ENCODE results near the gene FSCN2.

- TF ChIP-seq RARB (CRISPR knock-in tag; IDR thresholded peaks at IDR 0.05) (no peak), ISL1 (CRISPR knock-in tag; IDR thresholded peaks at IDR 0.05) (no peak), PPARA (CRISPR knock-in tag; IDR thresholded peaks at IDR 0.05; ENCODE audit: borderline replicate concordance) (no peak), OSR1 (CRISPR knock-in tag; IDR thresholded peaks at IDR 0.05) (no peak), POU6F1 (CRISPR knock-in tag; IDR thresholded peaks at IDR 0.05; ENCODE audit: borderline replicate concordance, low read depth) (no peak)
- TF ChIP-seq, protein P1, sequence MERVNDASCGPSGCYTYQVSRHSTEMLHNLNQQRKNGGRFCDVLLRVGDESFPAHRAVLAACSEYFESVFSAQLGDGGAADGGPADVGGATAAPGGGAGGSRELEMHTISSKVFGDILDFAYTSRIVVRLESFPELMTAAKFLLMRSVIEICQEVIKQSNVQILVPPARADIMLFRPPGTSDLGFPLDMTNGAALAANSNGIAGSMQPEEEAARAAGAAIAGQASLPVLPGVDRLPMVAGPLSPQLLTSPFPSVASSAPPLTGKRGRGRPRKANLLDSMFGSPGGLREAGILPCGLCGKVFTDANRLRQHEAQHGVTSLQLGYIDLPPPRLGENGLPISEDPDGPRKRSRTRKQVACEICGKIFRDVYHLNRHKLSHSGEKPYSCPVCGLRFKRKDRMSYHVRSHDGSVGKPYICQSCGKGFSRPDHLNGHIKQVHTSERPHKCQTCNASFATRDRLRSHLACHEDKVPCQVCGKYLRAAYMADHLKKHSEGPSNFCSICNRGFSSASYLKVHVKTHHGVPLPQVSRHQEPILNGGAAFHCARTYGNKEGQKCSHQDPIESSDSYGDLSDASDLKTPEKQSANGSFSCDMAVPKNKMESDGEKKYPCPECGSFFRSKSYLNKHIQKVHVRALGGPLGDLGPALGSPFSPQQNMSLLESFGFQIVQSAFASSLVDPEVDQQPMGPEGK (CRISPR knock-in tag; IDR thresholded peaks at IDR 0.05; ENCODE audit: borderline replicate concordance) = no peak
- TF ChIP-seq, protein P2, sequence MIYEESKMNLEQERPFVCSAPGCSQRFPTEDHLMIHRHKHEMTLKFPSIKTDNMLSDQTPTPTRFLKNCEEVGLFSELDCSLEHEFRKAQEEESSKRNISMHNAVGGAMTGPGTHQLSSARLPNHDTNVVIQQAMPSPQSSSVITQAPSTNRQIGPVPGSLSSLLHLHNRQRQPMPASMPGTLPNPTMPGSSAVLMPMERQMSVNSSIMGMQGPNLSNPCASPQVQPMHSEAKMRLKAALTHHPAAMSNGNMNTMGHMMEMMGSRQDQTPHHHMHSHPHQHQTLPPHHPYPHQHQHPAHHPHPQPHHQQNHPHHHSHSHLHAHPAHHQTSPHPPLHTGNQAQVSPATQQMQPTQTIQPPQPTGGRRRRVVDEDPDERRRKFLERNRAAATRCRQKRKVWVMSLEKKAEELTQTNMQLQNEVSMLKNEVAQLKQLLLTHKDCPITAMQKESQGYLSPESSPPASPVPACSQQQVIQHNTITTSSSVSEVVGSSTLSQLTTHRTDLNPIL (CRISPR knock-in tag; IDR thresholded peaks at IDR 0.05; ENCODE audit: low read depth) = no peak
Measured at GRCh38 chr17:81539571-81539900, 11.4 kb downstream of the FSCN2 start.
